Measurements from ENCODE around the gene CES5A.
"Not testable (repeated sequence)": the region's sequence is repeated elsewhere in the genome, so short reads cannot be mapped to it uniquely, and the experiment has no call there.

Gene CES5A

DNA sequence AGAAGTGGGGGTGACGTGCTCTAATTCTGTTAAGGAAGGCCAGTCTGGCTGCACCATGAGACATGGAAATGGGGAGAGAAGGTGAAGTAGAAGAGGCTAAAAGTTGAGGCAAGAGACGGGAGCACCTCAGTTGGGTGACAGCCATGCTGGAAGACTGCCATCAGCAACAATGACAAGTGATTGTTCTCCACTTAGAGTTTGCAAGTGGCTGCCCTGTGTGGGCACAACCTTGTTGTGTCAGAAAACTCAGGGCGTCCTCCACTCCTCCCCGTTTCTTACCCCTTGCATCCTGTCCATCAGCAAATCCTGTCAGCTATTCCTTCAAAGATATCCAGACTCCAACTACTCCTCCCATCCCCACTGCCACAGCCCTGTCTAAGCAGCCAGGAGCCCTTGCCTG, 59.9 kb downstream of the CES5A start:
- TF ChIP-seq, protein P1, sequence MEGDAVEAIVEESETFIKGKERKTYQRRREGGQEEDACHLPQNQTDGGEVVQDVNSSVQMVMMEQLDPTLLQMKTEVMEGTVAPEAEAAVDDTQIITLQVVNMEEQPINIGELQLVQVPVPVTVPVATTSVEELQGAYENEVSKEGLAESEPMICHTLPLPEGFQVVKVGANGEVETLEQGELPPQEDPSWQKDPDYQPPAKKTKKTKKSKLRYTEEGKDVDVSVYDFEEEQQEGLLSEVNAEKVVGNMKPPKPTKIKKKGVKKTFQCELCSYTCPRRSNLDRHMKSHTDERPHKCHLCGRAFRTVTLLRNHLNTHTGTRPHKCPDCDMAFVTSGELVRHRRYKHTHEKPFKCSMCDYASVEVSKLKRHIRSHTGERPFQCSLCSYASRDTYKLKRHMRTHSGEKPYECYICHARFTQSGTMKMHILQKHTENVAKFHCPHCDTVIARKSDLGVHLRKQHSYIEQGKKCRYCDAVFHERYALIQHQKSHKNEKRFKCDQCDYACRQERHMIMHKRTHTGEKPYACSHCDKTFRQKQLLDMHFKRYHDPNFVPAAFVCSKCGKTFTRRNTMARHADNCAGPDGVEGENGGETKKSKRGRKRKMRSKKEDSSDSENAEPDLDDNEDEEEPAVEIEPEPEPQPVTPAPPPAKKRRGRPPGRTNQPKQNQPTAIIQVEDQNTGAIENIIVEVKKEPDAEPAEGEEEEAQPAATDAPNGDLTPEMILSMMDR (conservative IDR thresholded peaks at IDR 0.05), result no peak
- TF ChIP-seq ZFX (IDR thresholded peaks at IDR 0.05), result no peak
- H3K27ac ChIP-seq, result no peak overlapping the region

- H3K27ac ChIP-seq, result not testable (repeated sequence)
These were observed 61.0 kb downstream of the CES5A start for GRCh38 chr16:55814174-55814573.

DNA sequence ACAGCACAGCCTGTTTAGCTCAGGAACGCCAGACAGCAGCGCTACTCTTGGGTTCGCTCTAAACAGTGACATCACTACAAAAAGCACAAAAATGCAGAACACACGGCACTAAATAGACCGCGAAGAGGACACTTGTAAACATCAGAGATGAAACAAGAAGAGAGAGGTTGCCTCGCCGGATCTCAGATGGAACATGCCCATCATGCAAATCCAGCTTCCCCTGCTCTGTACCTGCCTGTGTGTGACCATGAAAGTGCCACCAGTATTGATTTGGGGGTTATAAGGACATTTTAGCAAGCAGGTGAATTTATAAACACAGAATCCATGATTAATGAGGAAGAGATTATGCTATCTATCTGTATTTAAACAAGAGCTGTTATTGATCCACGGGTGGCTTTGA, 61.4 kb downstream of the CES5A start:
- not testable (repeated sequence) for H3K27ac ChIP-seq

- TF ChIP-seq ZFX (IDR thresholded peaks at IDR 0.05), result no peak
- TF ChIP-seq, protein P1 (conservative IDR thresholded peaks at IDR 0.05), result no peak
- H3K27ac ChIP-seq, result no peak overlapping the region
These were observed 62.2 kb downstream of the CES5A start for GRCh38 chr16:55812951-55813350.

DNA sequence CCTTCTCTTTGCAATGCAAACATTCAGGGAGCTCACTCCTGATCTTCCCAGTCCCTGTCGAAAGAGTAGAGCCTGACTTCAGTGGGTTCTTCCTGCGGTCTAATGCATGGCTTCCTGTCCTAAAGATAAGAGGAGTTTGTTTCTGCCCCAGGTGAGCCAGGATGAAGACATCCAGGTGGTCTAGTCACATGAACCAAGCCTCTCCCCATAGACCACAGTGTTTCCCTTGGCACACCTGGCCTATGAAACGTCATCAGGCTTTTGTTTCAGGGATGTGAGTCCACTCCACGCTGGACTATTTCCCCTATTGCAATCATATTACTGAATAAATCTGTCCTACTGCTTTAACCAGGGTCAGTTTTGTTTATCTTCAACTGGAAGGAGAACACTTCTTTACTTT, 63.4 kb downstream of the CES5A start:
- TF ChIP-seq, protein P1 (conservative IDR thresholded peaks at IDR 0.05), result no peak
- no peak for TF ChIP-seq ZFX (IDR thresholded peaks at IDR 0.05)
- H3K27ac ChIP-seq, result no peak overlapping the region

DNA sequence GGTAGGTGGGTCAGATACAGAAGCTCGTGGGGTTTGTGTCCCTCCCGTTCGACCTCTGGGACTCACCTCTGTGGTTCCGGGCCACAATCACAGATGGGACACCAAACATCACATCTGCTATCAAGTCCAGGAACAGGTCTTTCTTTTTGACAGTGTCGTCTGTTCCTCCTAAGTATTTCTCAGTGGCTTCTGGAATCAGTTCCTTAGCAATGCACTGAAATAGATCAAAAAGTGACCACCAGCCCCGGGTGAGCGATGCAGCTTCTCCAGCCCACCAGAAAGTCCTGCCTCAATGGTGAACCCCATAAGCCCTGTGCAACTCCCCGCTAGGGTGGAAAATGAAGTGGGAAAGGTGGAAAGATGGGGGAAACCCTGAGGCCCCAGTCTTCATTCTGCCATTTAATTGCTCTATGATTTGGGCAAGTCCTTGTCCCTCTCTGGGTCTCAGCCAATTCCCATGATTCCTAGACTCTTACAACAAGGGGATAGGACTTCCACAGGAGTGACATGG, 64.7 kb downstream of the CES5A start:
- TF ChIP-seq, protein P1 (conservative IDR thresholded peaks at IDR 0.05), result no peak
- no peak for TF ChIP-seq ZFX (IDR thresholded peaks at IDR 0.05)

GRCh38 chr16:55809851-55810250, 65.3 kb downstream of the CES5A start:
- no peak overlapping the region for H3K27ac ChIP-seq
- no peak for TF ChIP-seq ZFX (IDR thresholded peaks at IDR 0.05)
- TF ChIP-seq, protein P1 (conservative IDR thresholded peaks at IDR 0.05), result no peak

More for the DNA sequence above, 64.7 kb downstream of the CES5A start:
- no peak overlapping the region for H3K27ac ChIP-seq

- no peak overlapping the region for H3K27ac ChIP-seq
- TF ChIP-seq ZFX (IDR thresholded peaks at IDR 0.05), result no peak
- TF ChIP-seq, protein P1 (conservative IDR thresholded peaks at IDR 0.05), result no peak
These were observed 65.8 kb downstream of the CES5A start for GRCh38 chr16:55809386-55809785.

DNA sequence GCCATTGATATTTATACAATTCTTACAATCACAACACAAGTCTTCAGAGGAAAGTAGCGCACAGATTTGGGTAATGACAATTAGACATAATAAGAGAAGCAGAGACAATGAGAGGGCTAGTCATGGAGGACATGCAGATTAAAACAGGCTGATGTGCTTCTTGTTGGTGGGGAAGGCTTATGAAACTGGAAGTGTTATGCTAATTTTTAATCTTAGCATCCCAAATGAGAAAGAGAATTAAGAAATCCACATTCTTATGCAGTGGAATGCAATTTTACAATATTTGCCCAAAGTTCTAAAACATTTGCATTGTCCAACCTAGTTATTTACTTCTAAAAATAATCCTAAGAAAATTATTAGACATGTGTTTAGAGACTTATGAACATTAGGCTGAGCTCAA, 66.9 kb downstream of the CES5A start:
- H3K27ac ChIP-seq, result not testable (repeated sequence)

- not testable (repeated sequence) for H3K27ac ChIP-seq
These were observed 70.1 kb downstream of the CES5A start for GRCh38 chr16:55805104-55805503.

GRCh38 chr16:55803681-55804080, 71.5 kb downstream of the CES5A start:
- H3K27ac ChIP-seq, result not testable (repeated sequence)

Data from C4-2B (cell line).